Vagina (tissue), 2 donors: ENCODE results near the gene DROSHA. TPM values are rescaled to one million over a fixed set of nuclear protein-coding genes. Genes with fewer than 3 reads are reported as not detected.

Experiments
- DNase-seq, 2 donors: peaks; one replicate each; pipeline ENCODE4 v3.0.0-alpha.2; 2017; ENCODE audit errors: extremely low spot score in 2 of 2
- H3K27ac ChIP-seq: fragments of 200-600 bp; sonication (generic); one replicate; pipeline ENCODE4 v1.5.1; 2019
- H3K27me3 ChIP-seq: fragments of 200-600 bp; sonication (generic); one replicate; pipeline ENCODE4 v1.5.1; 2019
- H3K36me3 ChIP-seq, 2 donors: fragments of 200-600 bp; sonication (generic); one replicate each; pipeline ENCODE4 v1.5.1; 2017 to 2019
- H3K4me1 ChIP-seq: fragments of 200-600 bp; sonication (generic); one replicate; pipeline ENCODE4 v1.5.1; 2019
- H3K4me3 ChIP-seq, 2 donors: fragments of 200-600 bp; sonication (generic); 1 replicate in 1 of 2; 2 replicates in 1 of 2; pipeline ENCODE4 v1.5.1; 2016 to 2019
- H3K9me3 ChIP-seq: fragments of 200-600 bp; sonication (generic); one replicate; pipeline ENCODE4 v1.5.1; 2019
- POLR2A ChIP-seq, 2 donors: fragments of 450-650 bp; IDR thresholded peaks; one replicate each; pipeline ENCODE4 v1.6.1; 2017; ENCODE audit warnings: antibody characterized with exemption in 2 of 2, mild to moderate bottlenecking in 2 of 2, moderate library complexity in 2 of 2
- POLR2AphosphoS5 ChIP-seq, 2 donors: sonication (generic); formaldehyde crosslinking; IDR thresholded peaks; one replicate each; pipeline ENCODE4 v1.9.0; 2017; ENCODE audit warnings: antibody characterized with exemption in 2 of 2, mild to moderate bottlenecking in 2 of 2, low read depth in 1 of 2; ENCODE audit not compliant: insufficient read depth in 1 of 2
- intact Hi-C: fragments of 100-400 bp; cut with DNase I; formaldehyde crosslinking; loops from one replicate; pipeline ENCODE4 v1.15.1; 2023
- total RNA-seq: library from RNA; depleted of rRNA; stranded (reverse); fragments of >200 nt; gene quantifications from one replicate; pipeline ENCODE4 v1.2.3, GENCODE V29; 2016
- TF ChIP-seq, protein P1 (sequence below), 3 experiments: fragments of 450-650 bp in 2 of 3; fragments of 200-600 bp in 1 of 3; sonication (generic) in 1 of 3; IDR thresholded peaks; one replicate each; pipeline ENCODE4 v1.5.1; 2017 to 2019; ENCODE audit warnings: antibody characterized with exemption in 3 of 3, mild to moderate bottlenecking in 2 of 3, moderate library complexity in 2 of 3

DROSHA gene
- total RNA-seq, 1 donor from 2014 or later, result 50.1 TPM

DNA sequence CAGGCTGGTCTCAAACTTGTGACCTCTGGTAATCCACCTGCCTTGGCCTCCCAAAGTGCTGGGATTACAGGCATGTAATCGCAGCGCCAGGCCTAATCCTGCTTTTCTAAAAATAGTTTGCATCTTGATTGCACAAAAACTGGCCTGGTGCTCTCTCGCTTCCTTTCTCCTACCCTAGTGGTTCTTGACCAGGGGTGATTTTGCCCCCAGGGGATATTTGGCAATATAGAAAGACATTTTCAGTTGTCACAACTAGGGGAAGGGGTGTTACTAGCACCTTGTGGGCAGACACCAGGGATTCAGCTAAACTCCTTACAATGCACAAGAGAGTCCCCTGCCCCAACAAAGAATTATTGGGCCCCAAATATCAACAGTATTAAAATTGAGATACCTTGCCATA, 139.8 kb downstream of the DROSHA start:
- no peak overlapping the region for H3K4me3 ChIP-seq
- intact Hi-C loops, result no loop called here
- peaks cover 6% of the 10 kb centered on the region for H3K9me3 ChIP-seq
- H3K27ac ChIP-seq, result no peak overlapping the region
- no peak for DNase-seq
- no peaks in the 10 kb centered on the region for H3K36me3 ChIP-seq
- H3K4me1 ChIP-seq, result no peaks in the 10 kb centered on the region
- no peak for TF ChIP-seq POLR2AphosphoS5 (IDR thresholded peaks at IDR 0.05; ENCODE audit: insufficient read depth in 1 of 2, low read depth in 1 of 2)
- TF ChIP-seq, protein P1, sequence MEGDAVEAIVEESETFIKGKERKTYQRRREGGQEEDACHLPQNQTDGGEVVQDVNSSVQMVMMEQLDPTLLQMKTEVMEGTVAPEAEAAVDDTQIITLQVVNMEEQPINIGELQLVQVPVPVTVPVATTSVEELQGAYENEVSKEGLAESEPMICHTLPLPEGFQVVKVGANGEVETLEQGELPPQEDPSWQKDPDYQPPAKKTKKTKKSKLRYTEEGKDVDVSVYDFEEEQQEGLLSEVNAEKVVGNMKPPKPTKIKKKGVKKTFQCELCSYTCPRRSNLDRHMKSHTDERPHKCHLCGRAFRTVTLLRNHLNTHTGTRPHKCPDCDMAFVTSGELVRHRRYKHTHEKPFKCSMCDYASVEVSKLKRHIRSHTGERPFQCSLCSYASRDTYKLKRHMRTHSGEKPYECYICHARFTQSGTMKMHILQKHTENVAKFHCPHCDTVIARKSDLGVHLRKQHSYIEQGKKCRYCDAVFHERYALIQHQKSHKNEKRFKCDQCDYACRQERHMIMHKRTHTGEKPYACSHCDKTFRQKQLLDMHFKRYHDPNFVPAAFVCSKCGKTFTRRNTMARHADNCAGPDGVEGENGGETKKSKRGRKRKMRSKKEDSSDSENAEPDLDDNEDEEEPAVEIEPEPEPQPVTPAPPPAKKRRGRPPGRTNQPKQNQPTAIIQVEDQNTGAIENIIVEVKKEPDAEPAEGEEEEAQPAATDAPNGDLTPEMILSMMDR (IDR thresholded peaks at IDR 0.05), result no peak
- TF ChIP-seq POLR2A (IDR thresholded peaks at IDR 0.05), result no peak
- H3K27me3 ChIP-seq, result no peaks in the 10 kb centered on the region

GRCh38 chr5:31390256-31390655, 141.6 kb downstream of the DROSHA start:
- intact Hi-C loops, result no loop called here
- Histone ChIP-seq H3K36me3 (no peaks in the 10 kb centered on the region), H3K27ac (no peak overlapping the region), H3K9me3 (peaks cover 6% of the 10 kb centered on the region), H3K4me1 (no peaks in the 10 kb centered on the region), H3K27me3 (no peaks in the 10 kb centered on the region), H3K4me3 (no peak overlapping the region)
- DNase-seq, result no peak
- TF ChIP-seq, protein P1 (IDR thresholded peaks at IDR 0.05), result no peak
- TF ChIP-seq POLR2AphosphoS5 (IDR thresholded peaks at IDR 0.05; ENCODE audit: insufficient read depth in 1 of 2, low read depth in 1 of 2) (no peak), POLR2A (IDR thresholded peaks at IDR 0.05) (no peak)

DNA sequence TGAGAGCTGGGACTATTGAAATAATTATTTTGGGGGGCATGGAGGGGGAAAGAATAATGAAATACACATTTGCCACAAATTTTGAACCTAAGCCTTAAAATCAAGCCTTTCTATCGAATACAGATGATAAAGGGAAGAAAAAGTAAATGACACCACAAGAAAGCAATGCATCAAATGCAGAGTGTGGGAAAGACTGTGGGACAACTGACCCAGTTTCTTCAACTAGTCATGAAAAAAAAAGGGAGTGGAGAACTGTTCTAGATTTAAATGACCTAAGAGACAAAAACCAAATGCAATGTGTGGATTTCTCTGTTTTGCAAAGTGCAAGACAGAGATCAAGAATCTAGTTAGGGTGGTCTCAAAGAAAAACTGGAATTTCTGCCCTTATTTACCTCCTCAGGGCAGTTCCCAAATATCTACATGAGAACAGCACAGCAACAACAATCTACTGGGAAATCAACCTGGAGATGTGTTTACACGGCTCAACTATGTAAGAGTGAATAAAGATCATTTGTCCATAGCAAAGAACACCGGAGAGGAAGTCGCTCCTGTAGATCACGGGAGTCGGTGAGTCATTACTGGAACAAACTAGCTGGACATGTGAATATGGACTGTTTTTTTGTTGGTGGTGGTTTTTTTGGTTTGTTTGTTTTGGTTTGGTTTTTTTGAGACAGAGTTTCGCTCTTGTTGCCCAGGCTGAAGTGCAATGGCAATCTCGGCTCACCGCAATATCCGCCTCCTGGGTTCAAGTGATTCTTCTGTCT, 145.9 kb downstream of the DROSHA start:
- no peak for DNase-seq
- no peak overlapping the region for H3K27ac ChIP-seq
- H3K36me3 ChIP-seq, result no peaks in the 10 kb centered on the region
- TF ChIP-seq, protein P1 (IDR thresholded peaks at IDR 0.05), result no peak
- TF ChIP-seq POLR2AphosphoS5 (IDR thresholded peaks at IDR 0.05; ENCODE audit: insufficient read depth in 1 of 2, low read depth in 1 of 2) (no peak), POLR2A (IDR thresholded peaks at IDR 0.05) (no peak)
- H3K27me3 ChIP-seq, result no peaks in the 10 kb centered on the region
- no peaks in the 10 kb centered on the region for H3K4me1 ChIP-seq
- no peak overlapping the region for H3K4me3 ChIP-seq
- intact Hi-C loops, result no loop called here
- H3K9me3 ChIP-seq, result peaks cover 6% of the 10 kb centered on the region

DNA sequence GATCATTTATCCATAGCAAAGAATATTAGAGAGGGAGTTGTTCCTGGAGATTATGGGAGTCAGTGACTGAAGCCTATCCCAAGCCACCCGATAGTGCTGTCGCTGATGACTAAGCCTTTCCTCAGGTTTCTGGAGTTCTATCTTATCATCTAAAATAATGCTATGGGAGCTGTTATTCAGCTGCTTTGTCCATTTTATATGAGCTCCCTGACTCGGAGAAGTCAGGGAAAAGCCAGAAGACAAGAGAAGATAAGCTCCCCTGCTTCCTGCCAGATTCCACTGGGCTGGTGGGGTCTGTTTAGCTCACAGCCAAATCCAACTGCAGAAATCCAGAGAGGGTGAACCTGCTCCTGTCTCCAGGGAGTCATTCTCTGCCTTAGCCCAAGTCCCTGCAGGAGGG, 148.2 kb downstream of the DROSHA start:
- no peak overlapping the region for H3K4me3 ChIP-seq
- TF ChIP-seq POLR2AphosphoS5 (IDR thresholded peaks at IDR 0.05; ENCODE audit: insufficient read depth in 1 of 2, low read depth in 1 of 2) (no peak), POLR2A (IDR thresholded peaks at IDR 0.05) (no peak)
- TF ChIP-seq, protein P1 (IDR thresholded peaks at IDR 0.05), result no peak
- no peaks in the 10 kb centered on the region for H3K4me1 ChIP-seq
- intact Hi-C loops, result no loop called here
- H3K27me3 ChIP-seq, result no peaks in the 10 kb centered on the region
- DNase-seq, result no peak
- H3K9me3 ChIP-seq, result peaks cover under 1% of the 10 kb centered on the region
- H3K27ac ChIP-seq, result no peak overlapping the region
- H3K36me3 ChIP-seq, result no peaks in the 10 kb centered on the region
